ENCODE data around the gene RFX8.
"Not testable (repeated sequence)": the region's sequence is repeated elsewhere in the genome, so short reads cannot be mapped to it uniquely, and the experiment has no call there.

Gene RFX8

DNA sequence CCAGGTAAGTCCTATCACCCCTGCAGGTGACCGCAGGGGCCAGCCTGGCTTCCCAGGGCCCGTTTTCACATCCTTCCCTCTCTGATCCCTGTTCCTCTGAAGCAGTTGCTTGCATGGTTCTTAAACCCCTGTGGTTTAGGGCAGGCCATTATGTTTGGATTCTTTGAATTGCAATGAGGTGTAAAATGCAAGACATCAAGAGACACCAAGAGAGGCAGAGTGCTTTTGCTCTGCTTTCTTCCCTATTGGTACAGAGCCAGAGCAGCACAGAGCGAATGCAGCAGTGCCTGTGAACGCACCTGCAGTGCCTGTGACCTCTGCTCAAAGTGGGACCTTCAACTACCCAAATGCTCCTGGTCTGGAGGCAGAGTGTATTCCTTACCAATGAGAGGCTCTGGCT lies 7.6 kb downstream of the RFX8 start:
- H3K36me3 ChIP-seq (ENCODE audit: control insufficient read depth, insufficient read depth, low read length) = no peaks in the 10 kb centered on the region

GRCh38 chr2:101466426-101466825 lies 8.5 kb downstream of the RFX8 start:
- H3K4me1 ChIP-seq (ENCODE audit: control insufficient read depth, insufficient read depth, low read length) = peaks cover 20% of the 10 kb centered on the region
- H3K9me3 ChIP-seq (ENCODE audit: control insufficient read depth, insufficient read depth, low read length) = no peaks in the 10 kb centered on the region
- H3K27me3 ChIP-seq (ENCODE audit: control insufficient read depth, insufficient read depth, low read length) = no peaks in the 10 kb centered on the region
- H3K9ac ChIP-seq (ENCODE audit: low read depth, low read length) = no peak overlapping the region
- no peak overlapping the region for H3K27ac ChIP-seq (ENCODE audit: low read depth, low read length)
- H3K4me3 ChIP-seq (ENCODE audit: low read depth, low read length) = no peak overlapping the region
- no peaks in the 10 kb centered on the region for H3K36me3 ChIP-seq (ENCODE audit: control insufficient read depth, insufficient read depth, low read length)

More for the DNA sequence above, 7.6 kb downstream of the RFX8 start:
- Histone ChIP-seq H3K27ac (ENCODE audit: low read depth, low read length) (peak overlapping the region; percentile 21), H3K4me3 (ENCODE audit: low read depth, low read length) (no peak overlapping the region), H3K9ac (ENCODE audit: low read depth, low read length) (no peak overlapping the region), H3K27me3 (ENCODE audit: control insufficient read depth, insufficient read depth, low read length) (no peaks in the 10 kb centered on the region), H3K9me3 (ENCODE audit: control insufficient read depth, insufficient read depth, low read length) (no peaks in the 10 kb centered on the region), H3K4me1 (ENCODE audit: control insufficient read depth, insufficient read depth, low read length) (peaks cover 20% of the 10 kb centered on the region)

- Histone ChIP-seq H3K4me3 (ENCODE audit: low read depth, low read length) (no peak overlapping the region), H3K9me3 (ENCODE audit: control insufficient read depth, insufficient read depth, low read length) (no peaks in the 10 kb centered on the region), H3K9ac (ENCODE audit: low read depth, low read length) (no peak overlapping the region), H3K27me3 (ENCODE audit: control insufficient read depth, insufficient read depth, low read length) (no peaks in the 10 kb centered on the region), H3K4me1 (ENCODE audit: control insufficient read depth, insufficient read depth, low read length) (peaks cover 20% of the 10 kb centered on the region), H3K27ac (ENCODE audit: low read depth, low read length) (no peak overlapping the region), H3K36me3 (ENCODE audit: control insufficient read depth, insufficient read depth, low read length) (no peaks in the 10 kb centered on the region)
Observed at GRCh38 chr2:101464841-101465240, 10.1 kb downstream of the RFX8 start.

- Histone ChIP-seq H3K4me1 (ENCODE audit: control insufficient read depth, insufficient read depth, low read length) (peaks cover 20% of the 10 kb centered on the region), H3K9ac (ENCODE audit: low read depth, low read length) (no peak overlapping the region), H3K9me3 (ENCODE audit: control insufficient read depth, insufficient read depth, low read length) (no peaks in the 10 kb centered on the region), H3K4me3 (ENCODE audit: low read depth, low read length) (no peak overlapping the region), H3K27ac (ENCODE audit: low read depth, low read length) (no peak overlapping the region), H3K27me3 (ENCODE audit: control insufficient read depth, insufficient read depth, low read length) (no peaks in the 10 kb centered on the region), H3K36me3 (ENCODE audit: control insufficient read depth, insufficient read depth, low read length) (no peaks in the 10 kb centered on the region)
Observed at GRCh38 chr2:101463911-101464641, 10.8 kb downstream of the RFX8 start.

DNA sequence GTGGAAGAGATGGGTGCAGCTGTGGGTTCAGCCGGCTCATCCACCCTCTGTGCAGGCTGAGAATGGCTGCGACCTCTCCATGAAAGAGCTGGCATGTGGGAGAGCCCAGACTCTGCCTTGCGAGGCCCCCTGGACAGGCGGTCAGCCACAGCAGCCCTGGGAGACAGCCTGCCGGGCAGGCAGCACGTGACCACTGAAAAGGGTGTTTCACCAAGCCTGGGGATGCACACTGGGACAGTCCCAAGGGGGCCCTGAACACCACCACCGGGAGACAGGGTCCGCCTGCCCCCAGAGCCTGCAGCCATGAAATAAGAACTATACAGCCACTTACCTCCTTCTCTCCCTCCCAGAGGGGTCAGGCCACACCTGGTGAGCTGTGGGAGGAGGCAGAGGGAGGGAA lies 11.5 kb downstream of the RFX8 start:
- Histone ChIP-seq H3K27ac (ENCODE audit: low read depth, low read length) (no peak overlapping the region), H3K36me3 (ENCODE audit: control insufficient read depth, insufficient read depth, low read length) (no peaks in the 10 kb centered on the region), H3K9me3 (ENCODE audit: control insufficient read depth, insufficient read depth, low read length) (no peaks in the 10 kb centered on the region), H3K4me3 (ENCODE audit: low read depth, low read length) (no peak overlapping the region), H3K9ac (ENCODE audit: low read depth, low read length) (no peak overlapping the region), H3K4me1 (ENCODE audit: control insufficient read depth, insufficient read depth, low read length) (peaks cover 20% of the 10 kb centered on the region), H3K27me3 (ENCODE audit: control insufficient read depth, insufficient read depth, low read length) (no peaks in the 10 kb centered on the region)

DNA sequence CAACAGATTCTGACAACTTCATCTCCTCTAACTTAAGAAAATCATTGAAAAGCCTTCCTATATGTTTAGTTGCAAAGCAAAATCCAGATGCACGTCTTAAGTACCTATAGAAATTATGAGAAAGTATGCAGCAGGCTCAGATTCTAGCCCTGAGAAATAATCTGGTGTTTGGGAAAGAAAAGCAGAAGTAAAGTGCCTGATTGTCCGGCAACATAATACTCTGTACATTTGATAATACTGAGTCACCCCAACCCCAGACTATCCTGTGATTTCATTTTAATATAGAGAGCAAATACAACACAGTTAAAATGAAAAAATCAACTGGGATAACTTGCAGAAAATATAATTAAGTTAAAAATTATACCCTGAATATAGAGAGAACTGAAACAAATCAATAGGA lies 13.5 kb downstream of the RFX8 start:
- Histone ChIP-seq H3K27me3 (ENCODE audit: control insufficient read depth, insufficient read depth, low read length) (no peaks in the 10 kb centered on the region), H3K4me1 (ENCODE audit: control insufficient read depth, insufficient read depth, low read length) (0 out of 2 replicates have a peak, but pooled peaks cover 2% of the 10 kb centered on the region), H3K36me3 (ENCODE audit: control insufficient read depth, insufficient read depth, low read length) (no peaks in the 10 kb centered on the region), H3K9me3 (ENCODE audit: control insufficient read depth, insufficient read depth, low read length) (no peaks in the 10 kb centered on the region), H3K9ac (ENCODE audit: low read depth, low read length) (no peak overlapping the region), H3K27ac (ENCODE audit: low read depth, low read length) (no peak overlapping the region), H3K4me3 (ENCODE audit: low read depth, low read length) (no peak overlapping the region)

DNA sequence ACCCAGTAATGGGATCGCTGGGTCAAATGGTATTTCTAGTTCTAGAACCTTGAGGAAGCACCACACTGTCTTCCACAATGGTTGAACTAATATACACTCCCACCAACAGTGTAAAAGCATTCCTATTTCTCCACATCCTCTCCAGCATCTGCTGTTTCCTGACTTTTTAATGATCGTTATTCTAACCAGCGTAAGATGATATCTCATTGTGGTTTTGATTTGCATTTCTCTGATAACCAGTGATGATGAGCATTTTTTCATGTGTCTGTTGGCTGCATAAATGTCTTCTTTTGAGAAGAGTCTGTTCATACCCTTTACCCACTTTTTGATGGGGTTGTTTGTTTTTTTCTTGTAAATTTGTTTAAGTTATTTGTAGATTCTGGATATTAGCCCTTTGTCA lies 20.5 kb downstream of the RFX8 start:
- not testable (repeated sequence) for H3K4me1 ChIP-seq (ENCODE audit: control insufficient read depth, insufficient read depth, low read length); H3K4me3 ChIP-seq (ENCODE audit: low read depth, low read length); H3K27ac ChIP-seq (ENCODE audit: low read depth, low read length); H3K9me3 ChIP-seq (ENCODE audit: control insufficient read depth, insufficient read depth, low read length); H3K27me3 ChIP-seq (ENCODE audit: control insufficient read depth, insufficient read depth, low read length); H3K9ac ChIP-seq (ENCODE audit: low read depth, low read length); H3K36me3 ChIP-seq (ENCODE audit: control insufficient read depth, insufficient read depth, low read length)

DNA sequence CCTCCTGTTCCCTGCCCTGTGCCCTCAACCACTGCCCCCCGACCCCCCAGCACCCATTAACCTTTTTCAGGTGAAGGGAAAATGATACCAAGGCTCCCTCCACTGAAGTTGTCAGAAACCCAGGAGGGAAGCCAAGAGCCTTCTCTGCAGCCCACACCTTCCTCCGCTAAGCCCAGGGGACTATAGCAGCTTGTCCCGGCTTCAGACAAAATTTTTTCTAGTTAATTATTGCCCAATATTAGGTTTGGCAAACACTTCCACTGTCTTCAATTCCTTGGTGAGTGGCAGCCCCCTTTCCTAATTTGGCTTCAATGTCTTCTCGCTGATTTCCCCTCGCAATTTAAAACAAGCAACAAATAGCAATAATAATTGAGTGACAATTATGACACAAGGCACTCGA lies 23.9 kb downstream of the RFX8 start:
- Histone ChIP-seq H3K9ac (ENCODE audit: low read depth, low read length) (no peak overlapping the region), H3K4me3 (ENCODE audit: low read depth, low read length) (no peak overlapping the region), H3K9me3 (ENCODE audit: control insufficient read depth, insufficient read depth, low read length) (no peaks in the 10 kb centered on the region), H3K27ac (ENCODE audit: low read depth, low read length) (no peak overlapping the region), H3K4me1 (ENCODE audit: control insufficient read depth, insufficient read depth, low read length) (no peaks in the 10 kb centered on the region), H3K27me3 (ENCODE audit: control insufficient read depth, insufficient read depth, low read length) (no peaks in the 10 kb centered on the region), H3K36me3 (ENCODE audit: control insufficient read depth, insufficient read depth, low read length) (no peaks in the 10 kb centered on the region)

DNA sequence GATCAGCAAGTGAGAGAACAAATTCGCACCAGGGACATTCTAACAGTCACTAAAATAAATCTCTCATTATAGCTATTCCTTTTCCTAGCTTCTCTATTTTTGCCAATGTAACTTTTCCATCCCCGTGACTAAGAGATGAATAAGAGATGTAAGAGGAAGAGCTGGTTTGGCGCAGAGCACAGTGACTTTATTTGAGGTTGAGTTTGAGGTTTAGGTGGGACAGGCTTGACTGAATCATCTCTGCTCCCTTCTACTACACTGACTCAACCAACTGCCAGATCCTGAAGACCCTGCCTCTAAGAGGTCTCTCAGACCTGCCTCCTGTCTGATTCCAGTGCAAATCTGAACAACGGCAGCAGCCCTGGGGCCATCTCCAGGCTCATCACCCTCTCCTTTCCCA lies 28.0 kb downstream of the RFX8 start:
- H3K27me3 ChIP-seq (ENCODE audit: control insufficient read depth, insufficient read depth, low read length) = no peaks in the 10 kb centered on the region
- H3K9me3 ChIP-seq (ENCODE audit: control insufficient read depth, insufficient read depth, low read length) = no peaks in the 10 kb centered on the region; the same call in 1 of the 2 replicates
- H3K9ac ChIP-seq (ENCODE audit: low read depth, low read length) = no peak overlapping the region
- no peaks in the 10 kb centered on the region; the same call in 1 of the 2 replicates for H3K4me1 ChIP-seq (ENCODE audit: control insufficient read depth, insufficient read depth, low read length)
- H3K4me3 ChIP-seq (ENCODE audit: low read depth, low read length) = no peak overlapping the region
- H3K36me3 ChIP-seq (ENCODE audit: control insufficient read depth, insufficient read depth, low read length) = no peaks in the 10 kb centered on the region
- H3K27ac ChIP-seq (ENCODE audit: low read depth, low read length) = no peak overlapping the region

- H3K36me3 ChIP-seq (ENCODE audit: control insufficient read depth, insufficient read depth, low read length) = no peaks in the 10 kb centered on the region
- no peak overlapping the region for H3K9ac ChIP-seq (ENCODE audit: low read depth, low read length)
- H3K27me3 ChIP-seq (ENCODE audit: control insufficient read depth, insufficient read depth, low read length) = no peaks in the 10 kb centered on the region
- no peak overlapping the region for H3K4me3 ChIP-seq (ENCODE audit: low read depth, low read length)
- no peak overlapping the region for H3K27ac ChIP-seq (ENCODE audit: low read depth, low read length)
- no peaks in the 10 kb centered on the region; the same call in 1 of the 2 replicates for H3K9me3 ChIP-seq (ENCODE audit: control insufficient read depth, insufficient read depth, low read length)
- no peaks in the 10 kb centered on the region; the same call in 1 of the 2 replicates for H3K4me1 ChIP-seq (ENCODE audit: control insufficient read depth, insufficient read depth, low read length)
Observed at GRCh38 chr2:101442667-101443061, 32.2 kb downstream of the RFX8 start.

DNA sequence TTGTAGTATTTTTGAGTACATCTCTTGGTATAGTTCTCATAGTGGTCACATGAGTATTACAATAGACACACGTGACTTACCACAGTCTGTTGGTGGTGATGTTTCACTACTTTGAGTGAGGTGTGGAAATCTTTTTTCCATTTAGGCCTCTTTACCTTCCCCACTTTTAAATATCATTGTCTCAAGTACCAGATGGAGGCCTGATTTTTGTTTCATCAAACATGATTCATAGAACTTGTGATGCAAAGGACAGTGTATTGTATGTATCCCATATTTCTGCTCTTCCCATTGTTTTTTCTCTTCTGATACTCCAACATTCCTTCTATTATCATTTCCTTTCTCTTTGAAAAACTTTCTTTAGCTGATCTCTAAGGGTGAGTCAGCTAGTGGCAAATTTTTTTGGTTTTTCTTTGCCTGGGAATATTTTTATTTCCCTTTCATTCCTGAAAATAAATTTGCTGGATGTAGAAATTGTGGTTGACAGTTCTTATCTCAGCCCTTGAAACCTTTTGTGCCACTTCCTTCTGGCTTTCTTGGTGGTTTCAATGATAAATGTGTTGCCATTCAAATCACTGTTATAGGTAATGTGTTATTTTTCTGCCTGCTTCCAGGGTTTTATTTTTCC lies 32.8 kb downstream of the RFX8 start:
- no peaks in the 10 kb centered on the region; the same call in 1 of the 2 replicates for H3K4me1 ChIP-seq (ENCODE audit: control insufficient read depth, insufficient read depth, low read length)
- no peak overlapping the region for H3K4me3 ChIP-seq (ENCODE audit: low read depth, low read length)
- H3K27ac ChIP-seq (ENCODE audit: low read depth, low read length) = no peak overlapping the region
- no peak overlapping the region for H3K9ac ChIP-seq (ENCODE audit: low read depth, low read length)
- H3K9me3 ChIP-seq (ENCODE audit: control insufficient read depth, insufficient read depth, low read length) = no peaks in the 10 kb centered on the region; the same call in 1 of the 2 replicates
- H3K27me3 ChIP-seq (ENCODE audit: control insufficient read depth, insufficient read depth, low read length) = no peaks in the 10 kb centered on the region
- no peaks in the 10 kb centered on the region for H3K36me3 ChIP-seq (ENCODE audit: control insufficient read depth, insufficient read depth, low read length)
